H1 (cell line): ENCODE data around the gene MED10. TPM values are rescaled to one million over a fixed set of nuclear protein-coding genes. Genes with fewer than 3 reads are reported as not detected.
A peak's percentile ranks its signal among the peaks of the same experiment; 100 is the strongest.

Experiments
- CTCF ChIA-PET: fragments of 300-600 bp; sonication (Branson Sonifier 250); formaldehyde crosslinking; loops from one replicate; lab custom pipeline; 2021; ENCODE audit not compliant: partially characterized antibody; lab: Charles Lee
- POLR2A ChIA-PET: fragments of 300-600 bp; sonication (Branson Sonifier 250); formaldehyde crosslinking; loops from one replicate; lab custom pipeline; 2021; ENCODE audit warnings: inconsistent platforms; ENCODE audit not compliant: partially characterized antibody; lab: Charles Lee
- DNase-seq, 2 experiments: peaks; one replicate each; pipeline versions ENCODE4 v3.0.0 to v3.0.0-alpha.2; 2010 to 2022; ENCODE audit warnings: low spot score in 2 of 2, low read depth in 1 of 2, mixed read lengths in 1 of 2
- FAIRE-seq: peaks from 2 replicates; lab custom pipeline; 2011; peaks lifted over from hg19 to GRCh38; lab: Jason Lieb, UNC
- H2AFZ ChIP-seq: 2 replicates; pipeline ENCODE4 v1.8.1; 2012; ENCODE audit warnings: low read length, inconsistent platforms
- H2AK5ac ChIP-seq: 2 replicates; pipeline ENCODE4 v1.6.1; 2013; ENCODE audit warnings: low read depth, low read length
- H2BK120ac ChIP-seq: replicated peaks from 2 replicates; pipeline ENCODE3; 2013; ENCODE audit warnings: low read depth, low read length, inconsistent platforms
- H2BK12ac ChIP-seq: 2 replicates; pipeline ENCODE4 v1.6.1; 2013; ENCODE audit warnings: low read depth, low read length
- H2BK15ac ChIP-seq: 2 replicates; pipeline ENCODE4 v1.6.1; 2013; ENCODE audit warnings: low read length
- H2BK20ac ChIP-seq: 2 replicates; pipeline ENCODE4 v1.6.1; 2013; ENCODE audit warnings: low read length
- H2BK5ac ChIP-seq: 2 replicates; pipeline ENCODE4 v1.6.1; 2013; ENCODE audit warnings: low read depth, low read length
- H3K14ac ChIP-seq: 2 replicates; pipeline ENCODE4 v1.6.1; 2013; ENCODE audit warnings: inconsistent platforms; ENCODE audit not compliant: insufficient read length
- H3K18ac ChIP-seq: 2 replicates; pipeline ENCODE4 v1.6.1; 2013; ENCODE audit warnings: low read length; ENCODE audit errors: extremely low read depth
- H3K23ac ChIP-seq: 2 replicates; pipeline ENCODE4 v1.6.1; 2013; ENCODE audit warnings: inconsistent platforms; ENCODE audit not compliant: insufficient read length
- H3K23me2 ChIP-seq: 2 replicates; pipeline ENCODE4 v1.6.1; 2013; ENCODE audit warnings: low read depth, low read length
- H3K27ac ChIP-seq: 2 replicates; pipeline ENCODE4 v1.6.1; 2011; ENCODE audit warnings: low read depth, low read length, inconsistent platforms
- H3K27me3 ChIP-seq, 4 experiments: replicated peaks in 1 of 4; 1 replicate in 1 of 4; 2 replicates in 3 of 4; pipeline versions ENCODE4 v1.6.1 to v1.8.1; 2011 to 2013; ENCODE audit warnings: low read length in 3 of 4, mild to moderate bottlenecking in 3 of 4, inconsistent platforms in 2 of 4, mixed read lengths in 2 of 4, moderate library complexity in 1 of 4; ENCODE audit not compliant: control insufficient read depth in 3 of 4, insufficient read depth in 3 of 4; ENCODE audit errors: extremely low read depth in 1 of 4
- H3K36me3 ChIP-seq, 4 experiments: 2 replicates each; pipeline versions ENCODE4 v1.6.1 to v1.8.1; 2011 to 2013; ENCODE audit warnings: mild to moderate bottlenecking in 4 of 4, low read length in 3 of 4, moderate library complexity in 2 of 4, control low read depth in 1 of 4, inconsistent platforms in 1 of 4; ENCODE audit not compliant: insufficient read depth in 4 of 4, control insufficient read depth in 2 of 4
- H3K4ac ChIP-seq: replicated peaks from 2 replicates; pipeline ENCODE3; 2013; ENCODE audit warnings: low read length, low read depth, mixed read lengths, inconsistent platforms; ENCODE audit not compliant: insufficient read length
- H3K4me1 ChIP-seq, 4 experiments: replicated peaks in 1 of 4; 1 replicate in 1 of 4; 2 replicates in 3 of 4; pipeline versions ENCODE4 v1.6.1 to v1.8.1; 2011 to 2013; ENCODE audit warnings: low read length in 3 of 4, inconsistent platforms in 2 of 4, mixed read lengths in 1 of 4; ENCODE audit not compliant: insufficient read depth in 4 of 4, control insufficient read depth in 3 of 4
- H3K4me2 ChIP-seq, 2 experiments: 2 replicates each; pipeline versions ENCODE4 v1.6.1 to v1.8.1; 2011 to 2013; ENCODE audit warnings: low read depth in 2 of 2, low read length in 2 of 2, control low read depth in 1 of 2, inconsistent platforms in 1 of 2, mild to moderate bottlenecking in 1 of 2; ENCODE audit not compliant: insufficient read depth in 1 of 2
- H3K4me3 ChIP-seq, 4 experiments: fragments of 200-600, 300-600 bp in 1 of 4; sonication (generic), shearing (Covaris generic), sonication (Bioruptor Twin) in 1 of 4; 2 replicates each; pipeline versions ENCODE4 v1.5.1 to v1.8.1; 2011 to 2016; ENCODE audit warnings: low read length in 4 of 4, low read depth in 3 of 4, control low read depth in 2 of 4, inconsistent platforms in 2 of 4, mild to moderate bottlenecking in 2 of 4, mixed read lengths in 1 of 4, moderate library complexity in 1 of 4; ENCODE audit not compliant: insufficient read depth in 2 of 4; ENCODE audit errors: extremely low read depth in 1 of 4
- H3K56ac ChIP-seq: replicated peaks from 2 replicates; pipeline ENCODE3; 2013; ENCODE audit warnings: low read depth, mild to moderate bottlenecking, mixed read lengths, low read length, inconsistent platforms; ENCODE audit not compliant: insufficient read length
- H3K79me1 ChIP-seq: 2 replicates; pipeline ENCODE4 v1.6.1; 2013; ENCODE audit warnings: low read depth, low read length, control low read depth
- H3K79me2 ChIP-seq, 2 experiments: 2 replicates each; pipeline versions ENCODE4 v1.6.1 to v1.8.1; 2012 to 2013; ENCODE audit warnings: low read length in 2 of 2, mild to moderate bottlenecking in 2 of 2, inconsistent platforms in 1 of 2; ENCODE audit not compliant: insufficient read depth in 2 of 2, control insufficient read depth in 1 of 2
- H3K9ac ChIP-seq, 4 experiments: replicated peaks in 1 of 4; 1 replicate in 1 of 4; 2 replicates in 3 of 4; pipeline versions ENCODE4 v1.6.1 to v1.8.1; 2011 to 2013; ENCODE audit warnings: low read depth in 3 of 4, low read length in 3 of 4, control low read depth in 2 of 4, mild to moderate bottlenecking in 2 of 4, moderate library complexity in 2 of 4, inconsistent platforms in 1 of 4; ENCODE audit errors: extremely low read depth in 1 of 4
- H3K9me3 ChIP-seq, 2 experiments: 2 replicates each; pipeline versions ENCODE4 v1.6.1 to v1.8.1; 2012 to 2013; ENCODE audit warnings: mild to moderate bottlenecking in 2 of 2, moderate library complexity in 2 of 2, control low read depth in 1 of 2, inconsistent platforms in 1 of 2, low read depth in 1 of 2, low read length in 1 of 2, mixed read lengths in 1 of 2; ENCODE audit not compliant: insufficient read depth in 2 of 2
- H4K20me1 ChIP-seq, 2 experiments: replicated peaks in 1 of 2; 2 replicates each; pipeline versions ENCODE3 to v1.8.1; 2011 to 2013; ENCODE audit warnings: inconsistent platforms in 2 of 2, low read length in 2 of 2, mild to moderate bottlenecking in 1 of 2; ENCODE audit not compliant: insufficient read depth in 2 of 2, control insufficient read depth in 1 of 2
- H4K5ac ChIP-seq: 2 replicates; pipeline ENCODE4 v1.6.1; 2013; ENCODE audit warnings: low read length, low read depth, mixed read lengths, inconsistent platforms; ENCODE audit not compliant: insufficient read length
- H4K8ac ChIP-seq: 2 replicates; pipeline ENCODE4 v1.8.0; 2013; ENCODE audit warnings: mild to moderate bottlenecking, moderate library complexity, low read length, inconsistent platforms; ENCODE audit not compliant: insufficient read depth; ENCODE audit errors: extremely low read depth
- H4K91ac ChIP-seq: replicated peaks from 2 replicates; pipeline ENCODE3; 2013; ENCODE audit warnings: low read length, mixed read lengths, inconsistent platforms; ENCODE audit not compliant: insufficient read length
- CEBPB ChIP-seq: IDR thresholded peaks from 2 replicates; pipeline ENCODE4 v1.6.1; 2012; ENCODE audit warnings: low read depth, low read length
- ZNF274 ChIP-seq: IDR thresholded peaks from 2 replicates; pipeline ENCODE4 v1.7.0; 2012; ENCODE audit warnings: low read length, borderline replicate concordance; ENCODE audit errors: extremely low read depth
- WGBS, 2 experiments: shearing (Covaris generic) in 1 of 2; methylation state at CpG; one replicate each; pipeline versions ENCODE4 v1.1.6 to v1.1.7; 2013 to 2015; ENCODE audit warnings: low lambda C conversion rate in 2 of 2, mixed read lengths in 2 of 2, inconsistent platforms in 1 of 2, low coverage in 1 of 2, missing lambda C conversion rate in 1 of 2; ENCODE audit not compliant: insufficient replicate concordance in 2 of 2, insufficient coverage in 1 of 2, insufficient read length in 1 of 2; ENCODE audit errors: extremely low coverage in 1 of 2, missing lambda C conversion rate in 1 of 2; 5-methylcytosine and 5-hydroxymethylcytosine counted together
- polyA plus RNA-seq, 7 experiments: library from polyadenylated mRNA; depleted of rRNA in 3 of 7; stranded (reverse) in 5 of 7; unstranded in 2 of 7; fragments of >200 nt in 5 of 7; fragments of 200-250 nt in 2 of 7; gene quantifications; 1 replicate in 5 of 7; 2 replicates in 1 of 7; 4 replicates in 1 of 7; pipeline versions ENCODE4 v1.2.1 to v1.2.3, GENCODE V29; 2011 to 2013; ENCODE audit warnings: missing spikeins in 2 of 7, mixed read lengths in 2 of 7
- total RNA-seq: library from RNA; stranded (reverse); fragmentation: NEBNext Ultra II Directional; extraction: Animal tissue kit (Norgen Biotek cat#: 25700); gene quantifications from 2 replicates; pipeline ENCODE4 v1.2.1, GENCODE V29; 2021

The MED10 gene
- total and polyA plus RNA-seq, 2 of the 8 experiments (the other 6 are each of a cell fraction or from before 2014, with no cell fraction given), result 20.1 to 23.2 TPM

GRCh38 chr5:6343951-6344592 is 34.3 kb downstream of the MED10 start:
- Histone ChIP-seq H2BK5ac (no peak overlapping the region), H3K27me3 (peaks cover 0 to 1% (median 0%) of the 10 kb centered on the region in 4 experiments; a peak in 1 of 7 replicates), H4K5ac (no peak overlapping the region), H3K9ac (no peak overlapping the region), H3K23me2 (peaks cover 3% of the 10 kb centered on the region; the same call in 1 of the 2 replicates), H2BK120ac (no peak overlapping the region), H3K4me1 (no peaks in the 10 kb centered on the region), H3K56ac (no peak overlapping the region), H2BK20ac (no peak overlapping the region), H3K4me3 (no peak overlapping the region), H3K79me2 (no peaks in the 10 kb centered on the region), H2BK15ac (no peak overlapping the region), H4K20me1 (no peaks in the 10 kb centered on the region), H3K36me3 (no peaks in the 10 kb centered on the region), H3K18ac (no peak overlapping the region), H2AFZ (no peak overlapping the region), H3K23ac (no peak overlapping the region), H4K8ac (no peak overlapping the region), H3K4me2 (no peak overlapping the region), H4K91ac (no peak overlapping the region), H3K9me3 (no peaks in the 10 kb centered on the region), H2BK12ac (no peak overlapping the region), H3K27ac (no peak overlapping the region), H3K14ac (no peak overlapping the region), H3K79me1 (no peaks in the 10 kb centered on the region), H3K4ac (no peak overlapping the region), H2AK5ac (no peak overlapping the region)
- WGBS, 2 experiments, result 91% methylated on average over 11 of the region's 11 CpGs; no CpG with 5 or more reads in 1 of the 2 experiments
- DNase-seq, result no peak
- TF ChIP-seq ZNF274 (no peak), CEBPB (peak; percentile 72; the same call in 1 of the 2 replicates)
- POLR2A ChIA-PET, result no interaction called here
- FAIRE-seq, result no peak
- CTCF ChIA-PET, result no interaction called here
